HL-60 (cell line): ENCODE measurements around the gene PIK3R2.

Experiments used
- DNase-seq, 2 experiments: peaks; one replicate each; pipeline ENCODE4 v3.0.0-alpha.2; 2010 to 2020; ENCODE audit warnings: low read depth in 1 of 2, low spot score in 1 of 2
- H3K27ac ChIP-seq: fragments of 250-450 bp; sonication (Bioruptor Pico); replicated peaks from 2 replicates; pipeline ENCODE4 v1.5.1; 2020; ENCODE audit warnings: mild to moderate bottlenecking, moderate library complexity
- H3K27me3 ChIP-seq: fragments of 250-450 bp; sonication (Bioruptor Pico); 2 replicates; pipeline ENCODE4 v1.5.1; 2021; ENCODE audit warnings: mild to moderate bottlenecking, moderate library complexity; ENCODE audit not compliant: insufficient read depth, poor library complexity, severe bottlenecking
- H3K4me3 ChIP-seq: replicated peaks from 2 replicates; pipeline ENCODE4 v1.5.1; 2011; ENCODE audit warnings: mild to moderate bottlenecking, control low read depth, low read length; ENCODE audit not compliant: insufficient read depth
- GABPA ChIP-seq: IDR thresholded peaks from 2 replicates; pipeline ENCODE4 v1.6.1; 2012; ENCODE audit warnings: low read depth
- POLR2AphosphoS5 ChIP-seq: IDR thresholded peaks from 2 replicates; pipeline ENCODE4 v1.6.1; 2012; ENCODE audit warnings: low read depth
- SPI1 ChIP-seq: IDR thresholded peaks from 2 replicates; pipeline ENCODE4 v1.6.1; 2012; ENCODE audit warnings: low read depth, mild to moderate bottlenecking, borderline replicate concordance
- TF ChIP-seq, protein P1 (sequence below): IDR thresholded peaks from one replicate; pipeline ENCODE4 v1.5.1; 2011; ENCODE audit warnings: low read length, control low read depth, inconsistent platforms; ENCODE audit not compliant: insufficient read depth
- TF ChIP-seq, protein P2 (sequence below): IDR thresholded peaks from 2 replicates; pipeline ENCODE4 v1.6.1; 2012; ENCODE audit warnings: low read depth; ENCODE audit not compliant: insufficient replicate concordance

The PIK3R2 gene

GRCh38 chr19:18130523-18131242 is 22.3 kb upstream of the PIK3R2 start:
- DNase-seq = no peak
- TF ChIP-seq GABPA (no peak), POLR2AphosphoS5 (no peak)
- TF ChIP-seq, protein P1, sequence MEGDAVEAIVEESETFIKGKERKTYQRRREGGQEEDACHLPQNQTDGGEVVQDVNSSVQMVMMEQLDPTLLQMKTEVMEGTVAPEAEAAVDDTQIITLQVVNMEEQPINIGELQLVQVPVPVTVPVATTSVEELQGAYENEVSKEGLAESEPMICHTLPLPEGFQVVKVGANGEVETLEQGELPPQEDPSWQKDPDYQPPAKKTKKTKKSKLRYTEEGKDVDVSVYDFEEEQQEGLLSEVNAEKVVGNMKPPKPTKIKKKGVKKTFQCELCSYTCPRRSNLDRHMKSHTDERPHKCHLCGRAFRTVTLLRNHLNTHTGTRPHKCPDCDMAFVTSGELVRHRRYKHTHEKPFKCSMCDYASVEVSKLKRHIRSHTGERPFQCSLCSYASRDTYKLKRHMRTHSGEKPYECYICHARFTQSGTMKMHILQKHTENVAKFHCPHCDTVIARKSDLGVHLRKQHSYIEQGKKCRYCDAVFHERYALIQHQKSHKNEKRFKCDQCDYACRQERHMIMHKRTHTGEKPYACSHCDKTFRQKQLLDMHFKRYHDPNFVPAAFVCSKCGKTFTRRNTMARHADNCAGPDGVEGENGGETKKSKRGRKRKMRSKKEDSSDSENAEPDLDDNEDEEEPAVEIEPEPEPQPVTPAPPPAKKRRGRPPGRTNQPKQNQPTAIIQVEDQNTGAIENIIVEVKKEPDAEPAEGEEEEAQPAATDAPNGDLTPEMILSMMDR = no peak
- H3K27ac ChIP-seq = no peak overlapping the region
- no peak overlapping the region for H3K4me3 ChIP-seq
- H3K27me3 ChIP-seq = no peaks in the 10 kb centered on the region

DNA sequence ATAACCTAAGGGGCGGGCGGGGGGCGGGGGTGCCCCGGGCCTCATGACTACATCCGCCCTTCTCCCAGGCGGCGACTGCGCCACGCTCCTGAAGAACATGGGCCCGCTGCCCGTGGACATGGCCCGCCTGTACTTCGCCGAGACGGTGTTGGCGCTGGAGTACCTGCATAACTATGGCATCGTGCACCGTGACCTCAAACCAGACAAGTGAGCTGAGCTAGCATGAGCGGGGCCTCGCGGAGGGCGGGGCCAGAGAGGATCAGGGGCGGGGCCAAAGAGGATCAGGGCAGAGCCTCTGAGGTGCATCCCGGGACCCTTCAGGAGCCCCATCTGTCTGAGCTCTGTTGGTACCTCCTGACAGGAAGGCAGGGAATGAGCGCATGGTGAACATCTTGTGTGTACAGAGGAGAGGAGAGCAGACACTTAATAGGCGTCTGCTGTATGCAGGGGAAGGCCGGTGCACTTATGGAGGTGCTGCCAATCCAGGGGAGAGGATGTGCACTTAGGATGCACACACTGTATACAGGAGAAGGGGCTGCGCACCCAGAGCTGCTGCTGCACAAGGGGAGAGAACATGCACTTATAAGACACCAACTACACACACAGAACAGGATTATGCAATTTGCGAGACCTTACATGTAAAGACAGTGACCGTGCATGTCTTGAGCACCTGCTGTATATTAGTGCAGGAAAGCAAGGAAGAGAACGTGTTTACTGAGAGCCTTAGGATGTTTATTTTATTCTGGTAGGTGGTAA is 20.9 kb upstream of the PIK3R2 start:
- Histone ChIP-seq H3K27me3 (no peaks in the 10 kb centered on the region), H3K4me3 (no peak overlapping the region), H3K27ac (no peak overlapping the region)
- DNase-seq = no peak
- no peak for TF ChIP-seq GABPA
- TF ChIP-seq POLR2AphosphoS5 = no peak

- Histone ChIP-seq H3K27me3 (no peaks in the 10 kb centered on the region), H3K27ac (no peak overlapping the region), H3K4me3 (no peak overlapping the region)
- DNase-seq = no peak
- no peak for TF ChIP-seq POLR2AphosphoS5
Observed at GRCh38 chr19:18135712-18136584, 17.0 kb upstream of the PIK3R2 start.

GRCh38 chr19:18137242-18137641 is 15.7 kb upstream of the PIK3R2 start:
- Histone ChIP-seq H3K27me3 (no peaks in the 10 kb centered on the region), H3K27ac (peak overlapping the region; percentile 37; the same call in 1 of the 2 replicates), H3K4me3 (no peak overlapping the region)
- TF ChIP-seq, protein P1 = no peak
- no peak for TF ChIP-seq POLR2AphosphoS5
- no peak for TF ChIP-seq SPI1
- TF ChIP-seq, protein P2, sequence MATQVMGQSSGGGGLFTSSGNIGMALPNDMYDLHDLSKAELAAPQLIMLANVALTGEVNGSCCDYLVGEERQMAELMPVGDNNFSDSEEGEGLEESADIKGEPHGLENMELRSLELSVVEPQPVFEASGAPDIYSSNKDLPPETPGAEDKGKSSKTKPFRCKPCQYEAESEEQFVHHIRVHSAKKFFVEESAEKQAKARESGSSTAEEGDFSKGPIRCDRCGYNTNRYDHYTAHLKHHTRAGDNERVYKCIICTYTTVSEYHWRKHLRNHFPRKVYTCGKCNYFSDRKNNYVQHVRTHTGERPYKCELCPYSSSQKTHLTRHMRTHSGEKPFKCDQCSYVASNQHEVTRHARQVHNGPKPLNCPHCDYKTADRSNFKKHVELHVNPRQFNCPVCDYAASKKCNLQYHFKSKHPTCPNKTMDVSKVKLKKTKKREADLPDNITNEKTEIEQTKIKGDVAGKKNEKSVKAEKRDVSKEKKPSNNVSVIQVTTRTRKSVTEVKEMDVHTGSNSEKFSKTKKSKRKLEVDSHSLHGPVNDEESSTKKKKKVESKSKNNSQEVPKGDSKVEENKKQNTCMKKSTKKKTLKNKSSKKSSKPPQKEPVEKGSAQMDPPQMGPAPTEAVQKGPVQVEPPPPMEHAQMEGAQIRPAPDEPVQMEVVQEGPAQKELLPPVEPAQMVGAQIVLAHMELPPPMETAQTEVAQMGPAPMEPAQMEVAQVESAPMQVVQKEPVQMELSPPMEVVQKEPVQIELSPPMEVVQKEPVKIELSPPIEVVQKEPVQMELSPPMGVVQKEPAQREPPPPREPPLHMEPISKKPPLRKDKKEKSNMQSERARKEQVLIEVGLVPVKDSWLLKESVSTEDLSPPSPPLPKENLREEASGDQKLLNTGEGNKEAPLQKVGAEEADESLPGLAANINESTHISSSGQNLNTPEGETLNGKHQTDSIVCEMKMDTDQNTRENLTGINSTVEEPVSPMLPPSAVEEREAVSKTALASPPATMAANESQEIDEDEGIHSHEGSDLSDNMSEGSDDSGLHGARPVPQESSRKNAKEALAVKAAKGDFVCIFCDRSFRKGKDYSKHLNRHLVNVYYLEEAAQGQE = no peak
- no peak for TF ChIP-seq GABPA
- no peak for DNase-seq

- no peaks in the 10 kb centered on the region for H3K27me3 ChIP-seq
- no peak overlapping the region for H3K4me3 ChIP-seq
- peak; percentile 30; the same call in 1 of the 2 replicates for TF ChIP-seq SPI1
- no peak for TF ChIP-seq POLR2AphosphoS5
- TF ChIP-seq, protein P2 = no peak
- TF ChIP-seq, protein P1 = no peak
- no peak for TF ChIP-seq GABPA
- DNase-seq = peak in 1 of 2 experiments; percentile 54
- H3K27ac ChIP-seq = peak overlapping the region; percentile 37; the same call in 1 of the 2 replicates
Observed at GRCh38 chr19:18137657-18138339, 15.2 kb upstream of the PIK3R2 start.
